HG03460 (cell line): ENCODE data around the gene KCNN2.
"Not testable (repeated sequence)": the region's sequence is repeated elsewhere in the genome, so short reads cannot be mapped to it uniquely, and the experiment has no call there.

Experiments used
- ATAC-seq: cut with Tn5 transposase; IDR thresholded peaks from one replicate; pipeline ENCODE4 v1.9.1; 2021; ENCODE audit not compliant: unreplicated experiment

The KCNN2 gene

GRCh38 chr5:114418176-114419066 lies 56.6 kb downstream of the KCNN2 start:
- ATAC-seq = peak; percentile 96

- ATAC-seq = peak; percentile 24
These were observed 57.2 kb downstream of the KCNN2 start for GRCh38 chr5:114419067-114419388.

GRCh38 chr5:114419959-114420358 lies 58.1 kb downstream of the KCNN2 start:
- ATAC-seq = no peak

GRCh38 chr5:114427204-114427603 lies 65.3 kb downstream of the KCNN2 start:
- ATAC-seq = no peak

GRCh38 chr5:114430532-114430931 lies 68.7 kb downstream of the KCNN2 start:
- no peak for ATAC-seq

DNA sequence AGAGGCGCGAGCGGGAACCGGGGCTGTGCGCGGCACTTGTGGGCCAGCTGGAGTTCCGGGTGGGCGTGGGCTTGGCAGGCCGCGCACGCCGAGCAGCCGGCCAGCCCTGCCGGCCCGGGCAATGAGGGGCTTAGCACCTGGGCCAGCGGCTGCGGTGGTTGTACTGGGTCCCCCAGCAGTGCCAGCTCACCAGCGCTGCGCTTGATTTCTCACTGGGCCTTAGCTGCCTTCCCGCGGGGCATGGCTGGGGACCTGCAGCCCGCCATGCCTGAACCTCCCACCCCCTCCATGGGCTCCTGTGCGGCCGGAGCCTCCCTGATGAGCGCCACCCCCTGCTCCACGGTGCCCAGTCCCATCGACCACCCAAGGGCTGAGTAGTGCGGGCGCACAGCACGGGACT lies 70.8 kb downstream of the KCNN2 start:
- ATAC-seq = not testable (repeated sequence)

- no peak for ATAC-seq
These were observed 72.7 kb downstream of the KCNN2 start for GRCh38 chr5:114434396-114435219.

- ATAC-seq = no peak
These were observed 73.3 kb downstream of the KCNN2 start for GRCh38 chr5:114435220-114435481.

DNA sequence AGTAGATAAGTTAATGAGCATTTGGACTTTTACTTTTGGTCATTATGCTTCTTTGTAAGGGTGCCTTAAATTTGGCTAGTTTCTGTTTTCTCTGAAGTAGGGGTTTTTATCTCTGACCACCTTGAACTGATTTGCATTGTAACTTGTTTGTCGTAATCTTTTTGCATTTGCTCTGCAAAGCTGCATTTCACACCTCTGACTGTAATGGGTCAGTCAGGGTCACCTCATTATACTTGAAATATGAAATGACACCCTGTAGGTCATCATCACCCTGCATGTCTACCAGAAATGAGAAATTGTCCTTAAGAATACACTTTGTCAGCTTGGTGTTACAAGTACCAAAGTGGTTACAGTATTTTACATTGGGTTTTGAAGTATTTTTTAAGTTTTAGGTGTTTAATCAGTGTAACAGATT lies 74.0 kb downstream of the KCNN2 start:
- peak; percentile 72 for ATAC-seq

GRCh38 chr5:114437936-114438335 lies 76.1 kb downstream of the KCNN2 start:
- no peak for ATAC-seq

DNA sequence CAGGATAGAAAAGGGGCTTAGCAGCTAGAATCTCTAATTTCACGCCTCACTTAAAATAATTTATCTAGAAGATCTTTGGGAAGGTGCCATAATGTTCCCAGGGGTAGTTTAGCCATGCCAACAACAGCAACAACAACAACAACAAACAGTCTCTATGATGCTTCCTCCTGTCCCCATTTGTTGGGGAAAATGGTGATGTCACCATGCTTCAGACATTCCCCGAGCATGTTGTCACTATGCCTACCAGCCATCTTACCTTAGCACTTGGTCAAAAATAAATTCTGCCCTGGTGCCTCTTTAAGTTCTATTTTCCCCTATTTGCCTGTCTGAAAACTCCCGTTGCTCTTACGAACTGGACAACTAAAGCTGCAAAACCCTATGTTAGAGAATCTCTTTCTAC lies 76.6 kb downstream of the KCNN2 start:
- ATAC-seq = no peak

DNA sequence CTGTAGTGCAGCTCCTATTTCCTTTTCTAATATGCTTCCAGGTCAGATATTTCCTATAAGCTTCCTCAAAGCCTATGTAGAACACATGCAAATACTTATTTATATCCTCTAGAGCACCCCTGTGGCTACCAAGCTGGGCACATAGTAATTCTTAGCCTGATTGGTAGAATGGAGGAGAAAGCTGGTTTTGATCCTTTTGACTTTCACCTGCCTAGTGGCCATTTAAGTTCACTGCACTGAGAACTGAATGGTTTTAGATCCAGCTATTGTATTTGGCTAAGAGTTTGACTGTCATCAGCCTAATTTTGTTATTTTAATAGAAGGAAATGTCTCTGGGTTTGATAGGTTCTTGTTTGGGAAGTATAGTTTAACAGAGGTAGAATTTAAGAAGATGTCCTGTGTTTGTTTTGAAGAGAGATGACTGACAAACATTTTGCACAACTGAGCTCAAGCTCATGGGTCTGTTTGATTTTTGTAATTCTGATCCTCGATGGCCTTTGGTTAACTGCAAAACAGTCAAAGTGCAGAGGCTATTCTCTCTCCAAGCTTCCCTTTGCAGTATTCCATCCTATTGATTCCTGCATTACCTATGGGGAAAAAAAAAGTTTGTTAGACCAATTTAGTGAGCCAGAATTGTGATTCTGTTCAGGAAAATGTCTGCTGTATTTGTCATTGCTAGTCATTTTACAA lies 85.4 kb downstream of the KCNN2 start:
- ATAC-seq = no peak

DNA sequence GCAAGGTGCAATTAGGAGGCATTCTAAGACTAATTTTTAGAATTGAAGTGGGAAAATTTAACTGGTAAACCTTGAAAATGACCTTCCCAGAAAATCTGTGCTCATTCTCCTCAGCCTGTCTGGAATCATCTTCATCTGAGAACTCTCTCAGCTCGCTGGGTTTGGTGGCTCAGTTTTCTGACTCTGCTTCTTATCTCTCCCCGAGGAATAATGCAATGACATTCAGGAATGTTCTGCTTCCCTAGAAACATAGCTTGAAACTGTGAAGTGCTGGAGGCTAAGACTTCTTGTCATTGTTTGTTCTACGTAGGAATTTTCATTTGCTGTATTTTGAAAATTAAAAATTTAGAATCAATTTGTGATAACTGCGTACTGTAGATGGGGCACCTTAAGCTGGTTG lies 86.6 kb downstream of the KCNN2 start:
- no peak for ATAC-seq

- peak; percentile 97 for ATAC-seq
These were observed 88.1 kb downstream of the KCNN2 start for GRCh38 chr5:114449860-114450421.

DNA sequence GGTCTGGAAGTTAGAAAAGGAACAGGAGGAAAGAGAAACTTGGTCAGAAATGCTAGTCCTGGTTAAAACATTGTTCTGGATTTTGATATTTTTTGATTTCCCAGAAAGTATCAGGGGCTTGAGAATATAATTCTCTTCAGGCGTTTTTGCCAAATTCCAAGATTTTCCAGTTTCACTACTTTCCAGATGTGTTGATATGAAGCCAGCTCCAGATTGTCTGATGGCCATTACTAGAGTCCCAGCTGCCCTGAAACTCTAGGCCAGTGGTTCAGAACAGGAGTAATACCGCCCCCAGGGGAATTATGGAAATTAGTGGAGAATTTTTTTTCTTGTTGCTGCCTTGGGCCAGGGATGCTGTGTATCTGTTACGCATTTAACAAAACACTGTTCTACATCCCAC lies 88.6 kb downstream of the KCNN2 start:
- ATAC-seq = no peak

GRCh38 chr5:114458726-114459125 lies 96.9 kb downstream of the KCNN2 start:
- no peak for ATAC-seq

DNA sequence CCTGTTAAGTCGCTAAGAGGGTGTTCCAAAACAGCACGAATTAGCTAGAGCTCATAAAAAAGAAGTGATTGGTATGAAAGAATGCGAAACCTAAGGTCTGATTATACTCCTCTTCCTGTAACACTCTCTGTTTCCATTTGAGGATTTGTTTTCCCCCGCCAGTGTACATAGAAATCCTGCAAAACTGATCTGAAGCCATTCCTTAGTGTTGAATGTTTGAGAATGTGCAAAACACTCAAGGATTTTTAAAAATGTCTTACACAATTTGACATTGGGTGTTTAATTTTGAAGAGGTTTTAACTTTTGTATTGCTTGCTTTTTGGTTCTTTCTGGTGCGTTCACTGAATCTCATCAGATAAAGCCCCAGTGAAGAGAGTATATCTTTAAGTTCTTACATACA lies 105.3 kb downstream of the KCNN2 start:
- no peak for ATAC-seq

DNA sequence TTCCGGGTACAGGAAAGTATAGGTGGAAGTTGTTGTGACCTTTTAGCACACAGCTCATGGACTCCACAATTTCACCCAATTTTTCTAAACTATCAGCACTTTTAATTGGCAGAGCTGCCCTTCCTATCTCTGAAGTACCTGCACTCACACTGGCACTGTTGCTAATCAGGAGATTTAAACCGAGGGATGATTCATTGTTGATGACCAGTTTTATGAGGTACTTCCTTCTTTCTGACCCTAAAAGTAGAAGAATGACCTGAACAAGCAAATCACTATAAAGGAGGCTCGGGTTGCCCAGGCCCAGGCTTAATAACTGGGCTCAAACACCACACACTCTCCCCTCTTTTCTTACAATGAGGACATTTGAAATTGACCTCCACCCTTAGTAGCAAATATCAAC lies 105.9 kb downstream of the KCNN2 start:
- ATAC-seq = no peak

DNA sequence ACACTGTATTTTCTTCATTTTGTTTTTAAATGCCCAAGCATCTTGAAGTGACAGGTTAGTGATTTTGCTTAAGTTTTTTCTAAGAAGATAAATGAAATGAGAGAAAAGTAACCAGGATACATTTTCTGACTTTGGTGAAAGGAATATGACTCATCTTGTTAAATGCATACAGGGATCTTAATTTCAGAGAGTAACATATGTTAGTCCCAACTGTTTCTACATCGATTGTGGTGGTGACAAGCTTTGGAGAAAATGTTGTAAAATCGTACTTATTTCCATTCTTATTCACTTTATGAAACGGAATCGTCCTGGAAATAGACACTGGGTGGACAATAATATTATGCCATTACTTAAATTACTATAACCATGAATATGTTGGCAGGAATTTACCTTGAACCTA lies 107.5 kb downstream of the KCNN2 start:
- ATAC-seq = no peak

GRCh38 chr5:114471529-114471928 lies 109.7 kb downstream of the KCNN2 start:
- no peak for ATAC-seq

- ATAC-seq = no peak
These were observed 111.7 kb downstream of the KCNN2 start for GRCh38 chr5:114473541-114473940.
